Measurements from ENCODE around the gene BAIAP2.

DNA sequence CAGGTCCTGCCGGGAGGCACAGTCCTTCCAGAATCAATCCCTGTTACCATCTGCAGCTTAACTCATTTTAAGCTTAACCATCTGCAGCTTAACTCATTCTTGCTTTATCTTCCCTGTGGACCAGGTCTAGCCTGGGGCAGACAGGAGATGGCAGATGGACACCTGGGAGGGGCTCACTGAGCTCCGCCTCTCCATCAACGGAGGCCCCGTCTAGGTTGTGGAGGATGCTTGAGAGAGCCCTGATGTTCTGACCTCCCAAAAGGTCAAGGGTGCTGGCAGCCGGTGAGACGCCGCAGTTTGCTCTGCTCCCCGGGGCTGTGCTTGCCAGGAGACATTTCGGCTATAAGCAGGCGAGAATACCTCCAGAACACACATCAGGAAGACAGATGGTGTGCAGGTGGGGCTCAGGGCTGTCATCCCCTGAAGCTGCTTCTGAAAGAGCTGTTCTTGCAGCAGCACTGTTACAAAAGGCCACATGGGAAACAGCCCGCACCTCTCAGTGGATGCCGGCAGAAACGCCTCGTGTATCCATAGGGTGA, 41.3 kb downstream of the BAIAP2 start:
- TF ChIP-seq POLR2AphosphoS5 (IDR thresholded peaks at IDR 0.05), result no peak
- TF ChIP-seq, protein P1, sequence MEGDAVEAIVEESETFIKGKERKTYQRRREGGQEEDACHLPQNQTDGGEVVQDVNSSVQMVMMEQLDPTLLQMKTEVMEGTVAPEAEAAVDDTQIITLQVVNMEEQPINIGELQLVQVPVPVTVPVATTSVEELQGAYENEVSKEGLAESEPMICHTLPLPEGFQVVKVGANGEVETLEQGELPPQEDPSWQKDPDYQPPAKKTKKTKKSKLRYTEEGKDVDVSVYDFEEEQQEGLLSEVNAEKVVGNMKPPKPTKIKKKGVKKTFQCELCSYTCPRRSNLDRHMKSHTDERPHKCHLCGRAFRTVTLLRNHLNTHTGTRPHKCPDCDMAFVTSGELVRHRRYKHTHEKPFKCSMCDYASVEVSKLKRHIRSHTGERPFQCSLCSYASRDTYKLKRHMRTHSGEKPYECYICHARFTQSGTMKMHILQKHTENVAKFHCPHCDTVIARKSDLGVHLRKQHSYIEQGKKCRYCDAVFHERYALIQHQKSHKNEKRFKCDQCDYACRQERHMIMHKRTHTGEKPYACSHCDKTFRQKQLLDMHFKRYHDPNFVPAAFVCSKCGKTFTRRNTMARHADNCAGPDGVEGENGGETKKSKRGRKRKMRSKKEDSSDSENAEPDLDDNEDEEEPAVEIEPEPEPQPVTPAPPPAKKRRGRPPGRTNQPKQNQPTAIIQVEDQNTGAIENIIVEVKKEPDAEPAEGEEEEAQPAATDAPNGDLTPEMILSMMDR (IDR thresholded peaks at IDR 0.05), result no peak
- no peak for TF ChIP-seq EP300 (IDR thresholded peaks at IDR 0.05)
- no peak for TF ChIP-seq POLR2A (IDR thresholded peaks at IDR 0.05)
